Neural crest cell (in vitro differentiated cells): Measurements from ENCODE around the gene RIPOR2. TPM values are rescaled to one million over a fixed set of nuclear protein-coding genes. Genes with fewer than 3 reads are reported as not detected.

Source experiments
- DNase-seq: peaks from one replicate; pipeline ENCODE4 v3.0.0; 2021; ENCODE audit warnings: low read depth, mixed read lengths, low spot score
- H3K27ac Mint-ChIP-seq: one replicate; pipeline ENCODE4 v1.8.0; 2021; ENCODE audit warnings: mild to moderate bottlenecking, mixed read lengths; ENCODE audit not compliant: unreplicated experiment
- H3K27me3 Mint-ChIP-seq: 2 replicates; pipeline ENCODE4 v1.8.0; 2021; ENCODE audit warnings: low read depth, mild to moderate bottlenecking, mixed read lengths
- H3K36me3 Mint-ChIP-seq: 2 replicates; pipeline ENCODE4 v1.8.0; 2021; ENCODE audit warnings: low read depth, mild to moderate bottlenecking, mixed read lengths
- H3K4me1 Mint-ChIP-seq: 2 replicates; pipeline ENCODE4 v1.8.0; 2021; ENCODE audit warnings: mixed read lengths
- H3K4me3 Mint-ChIP-seq: one replicate; pipeline ENCODE4 v1.8.0; 2021; ENCODE audit warnings: mild to moderate bottlenecking, mixed read lengths
- H3K9me3 Mint-ChIP-seq: 2 replicates; pipeline ENCODE4 v1.8.0; 2021; ENCODE audit warnings: mixed read lengths
- CTCF ChIP-seq: fragments of 200-600 bp; sonication (generic); conservative IDR thresholded peaks from 2 replicates; pipeline ENCODE4 v1.5.0; 2021; ENCODE audit warnings: antibody characterized with exemption, mild to moderate bottlenecking
- total RNA-seq: library from RNA; stranded (reverse); gene quantifications from 2 replicates; pipeline ENCODE4 v1.2.1, GENCODE V29; 2021

The RIPOR2 gene
- total RNA-seq, 1 donor from 2014 or later: 3.5 TPM

GRCh38 chr6:24961852-24962251 lies 26.1 kb upstream of the RIPOR2 start:
- H3K9me3 Mint-ChIP-seq: peaks cover 5% of the 10 kb centered on the region
- H3K27me3 Mint-ChIP-seq: no peaks in the 10 kb centered on the region
- H3K36me3 Mint-ChIP-seq: no peaks in the 10 kb centered on the region
- DNase-seq: no peak
- H3K4me1 Mint-ChIP-seq: no peaks in the 10 kb centered on the region
- no peak overlapping the region for H3K27ac Mint-ChIP-seq
- TF ChIP-seq CTCF: no peak
- H3K4me3 Mint-ChIP-seq: no peak overlapping the region

GRCh38 chr6:24960991-24961475 lies 25.3 kb upstream of the RIPOR2 start:
- no peaks in the 10 kb centered on the region for H3K36me3 Mint-ChIP-seq
- no peak overlapping the region for H3K4me3 Mint-ChIP-seq
- no peak for TF ChIP-seq CTCF
- no peak for DNase-seq
- no peaks in the 10 kb centered on the region for H3K4me1 Mint-ChIP-seq
- H3K27ac Mint-ChIP-seq: no peak overlapping the region
- H3K27me3 Mint-ChIP-seq: no peaks in the 10 kb centered on the region
- peaks cover 5% of the 10 kb centered on the region for H3K9me3 Mint-ChIP-seq

- H3K4me1 Mint-ChIP-seq: no peaks in the 10 kb centered on the region
- no peak overlapping the region for H3K27ac Mint-ChIP-seq
- TF ChIP-seq CTCF: no peak
- H3K4me3 Mint-ChIP-seq: no peak overlapping the region
- DNase-seq: no peak
- H3K36me3 Mint-ChIP-seq: no peaks in the 10 kb centered on the region
- peaks cover 5% of the 10 kb centered on the region for H3K9me3 Mint-ChIP-seq
- no peaks in the 10 kb centered on the region for H3K27me3 Mint-ChIP-seq
Measured at GRCh38 chr6:24959319-24959718, 23.6 kb upstream of the RIPOR2 start.

GRCh38 chr6:24957199-24957598 lies 21.4 kb upstream of the RIPOR2 start:
- peaks cover 5% of the 10 kb centered on the region for H3K9me3 Mint-ChIP-seq
- H3K36me3 Mint-ChIP-seq: no peaks in the 10 kb centered on the region
- no peak for TF ChIP-seq CTCF
- no peaks in the 10 kb centered on the region for H3K4me1 Mint-ChIP-seq
- no peak overlapping the region for H3K4me3 Mint-ChIP-seq
- H3K27me3 Mint-ChIP-seq: no peaks in the 10 kb centered on the region
- no peak overlapping the region for H3K27ac Mint-ChIP-seq
- DNase-seq: no peak

GRCh38 chr6:24953726-24954125 lies 18.0 kb upstream of the RIPOR2 start:
- no peak for DNase-seq
- Mint-ChIP-seq H3K4me3 (no peak overlapping the region), H3K4me1 (no peaks in the 10 kb centered on the region), H3K9me3 (peaks cover 2% of the 10 kb centered on the region), H3K27me3 (no peaks in the 10 kb centered on the region), H3K36me3 (no peaks in the 10 kb centered on the region), H3K27ac (no peak overlapping the region)
- TF ChIP-seq CTCF: no peak
